Activated CD4-positive, CD25-positive, alpha-beta regulatory T cell treated with anti-CD3 and anti-CD28 coated beads, Interleukin-2, amount 50 U/mL, for 72 hours (primary cell): ENCODE measurements around the gene AOPEP.

Source experiments
- DNase-seq: peaks from one replicate; pipeline ENCODE4 v3.0.0; 2021

AOPEP gene

DNA sequence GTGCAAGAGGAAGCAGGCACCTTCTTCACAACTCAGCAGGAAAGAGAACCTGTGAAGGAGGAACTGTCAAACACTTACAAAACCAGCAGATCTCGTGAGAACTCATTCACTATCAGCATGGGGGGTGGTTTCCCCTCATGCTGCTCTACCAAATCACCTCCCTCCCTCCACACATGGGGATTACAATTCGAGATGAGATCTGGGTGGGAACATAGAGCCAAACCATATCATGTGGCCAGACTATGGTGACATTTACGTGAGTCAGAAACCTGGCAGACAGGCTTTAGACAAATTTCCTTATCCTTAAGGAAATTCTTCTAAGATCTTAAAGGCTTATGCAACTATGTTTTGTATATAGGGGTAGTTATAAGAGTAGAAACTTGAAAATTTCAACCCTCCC, 8.7 kb upstream of the AOPEP start:
- DNase-seq = no peak

GRCh38 chr9:94718936-94719335, 7.6 kb upstream of the AOPEP start:
- no peak for DNase-seq

GRCh38 chr9:94719878-94720277, 6.6 kb upstream of the AOPEP start:
- DNase-seq = no peak

- no peak for DNase-seq
Observed at GRCh38 chr9:94720846-94721549, 5.5 kb upstream of the AOPEP start.

GRCh38 chr9:94721754-94722153, 4.7 kb upstream of the AOPEP start:
- DNase-seq = no peak

DNA sequence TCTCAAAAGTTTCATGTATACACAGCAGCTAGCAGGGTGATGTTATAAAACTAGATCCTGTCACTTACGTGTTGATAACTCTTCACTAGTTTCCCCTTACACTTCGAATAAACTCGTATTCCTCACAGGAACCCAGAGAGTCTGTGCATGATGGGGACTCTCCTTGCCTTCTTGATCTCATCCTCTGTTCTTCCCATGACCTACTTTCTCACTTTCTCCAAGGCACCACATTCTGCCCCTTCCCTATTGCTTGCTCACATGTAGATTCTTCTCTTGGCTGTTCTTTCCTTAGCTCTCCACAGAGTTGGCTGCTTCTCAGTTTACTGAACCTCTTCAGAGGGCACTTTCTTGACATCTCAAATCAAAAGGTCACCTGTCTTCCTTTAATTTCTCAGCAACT, 1.2 kb upstream of the AOPEP start:
- no peak for DNase-seq

GRCh38 chr9:94728719-94729118, 2.2 kb downstream of the AOPEP start:
- no peak for DNase-seq

DNA sequence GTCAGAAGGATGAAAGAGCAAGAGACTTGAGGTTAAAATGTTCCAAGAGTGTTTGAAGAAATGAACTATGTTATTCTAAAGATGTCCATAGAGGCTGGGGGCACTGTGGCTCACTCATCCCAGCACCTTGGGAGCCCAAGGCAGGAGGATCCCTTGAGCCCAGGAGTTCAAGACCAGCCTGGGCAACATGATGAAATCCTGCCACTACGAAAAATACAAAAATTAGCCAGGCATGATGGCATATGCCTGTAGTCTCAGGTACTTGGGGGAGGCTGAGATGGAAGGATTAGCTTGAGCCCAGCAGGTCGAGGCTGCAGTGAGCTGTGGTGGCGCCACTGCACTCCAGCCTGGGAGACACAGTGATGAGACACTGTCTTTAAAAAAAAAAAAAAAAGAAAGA, 2.7 kb downstream of the AOPEP start:
- no peak for DNase-seq

- no peak for DNase-seq
Observed at GRCh38 chr9:94734054-94734754, 7.7 kb downstream of the AOPEP start.

DNA sequence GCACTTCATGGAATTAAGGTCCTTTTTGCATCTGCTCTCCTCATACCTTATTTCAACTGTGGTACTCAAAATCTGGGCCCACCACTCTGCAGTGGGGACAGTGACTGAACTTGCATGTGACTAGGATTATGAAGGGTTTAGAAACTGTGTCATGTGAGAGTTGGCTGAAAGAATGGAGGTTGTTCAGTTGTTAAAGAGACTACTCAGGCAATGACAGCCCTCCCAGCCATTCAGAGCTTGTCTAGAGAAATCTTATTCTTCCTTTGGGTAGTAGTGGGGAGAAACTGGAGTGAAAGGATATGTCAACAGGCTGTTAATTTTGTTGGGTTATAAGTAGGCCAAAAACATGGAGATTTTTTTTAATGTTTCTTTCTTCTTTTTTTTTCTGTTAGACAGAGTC, 10.3 kb downstream of the AOPEP start:
- no peak for DNase-seq

- no peak for DNase-seq
Observed at GRCh38 chr9:94740145-94740840, 13.8 kb downstream of the AOPEP start.

DNA sequence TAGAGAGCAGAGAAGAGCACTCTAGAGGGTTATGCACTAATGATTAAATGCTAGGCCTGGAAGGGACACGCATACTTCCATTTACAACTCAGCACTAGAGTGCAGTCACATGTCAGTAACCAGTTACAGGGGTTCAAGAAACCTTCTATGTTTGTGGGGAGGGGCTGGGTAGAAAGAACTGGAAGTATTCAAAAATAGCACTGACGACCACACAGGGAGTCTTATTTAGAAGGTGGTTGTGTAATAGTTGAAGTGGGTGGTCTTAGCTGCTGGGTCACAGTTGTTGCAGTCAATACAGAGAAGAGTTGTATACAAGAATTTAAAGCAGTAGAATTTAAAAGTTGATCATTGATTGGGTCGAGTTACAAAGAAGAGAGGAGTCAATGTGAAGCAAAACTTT, 15.4 kb downstream of the AOPEP start:
- no peak for DNase-seq

GRCh38 chr9:94743035-94743954, 16.8 kb downstream of the AOPEP start:
- DNase-seq = no peak

GRCh38 chr9:94745806-94746540, 19.5 kb downstream of the AOPEP start:
- DNase-seq = no peak

GRCh38 chr9:94746541-94747370, 20.3 kb downstream of the AOPEP start:
- DNase-seq = no peak

DNA sequence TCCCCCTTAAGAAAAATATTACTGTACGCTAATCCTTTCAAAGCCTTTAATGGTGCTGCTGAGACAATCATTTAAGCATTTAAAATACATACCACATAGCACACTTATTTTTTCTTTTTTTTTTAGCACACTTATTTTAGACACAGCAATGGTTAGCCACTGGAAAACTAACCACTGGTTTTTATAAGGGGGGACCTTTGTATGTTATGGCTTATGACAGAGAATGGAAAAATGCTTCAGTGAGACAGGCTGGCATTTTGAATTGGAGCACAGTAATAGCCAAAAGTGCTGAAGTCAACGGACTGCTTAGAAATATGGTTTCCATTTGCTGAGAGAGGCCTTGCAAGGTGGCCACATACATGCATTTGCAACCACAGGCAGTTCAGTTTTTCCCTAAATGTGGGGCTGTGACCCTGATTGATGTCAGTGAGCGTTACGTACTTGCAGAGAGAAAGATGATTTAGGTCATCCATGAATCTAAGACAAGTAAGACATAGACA, 28.5 kb downstream of the AOPEP start:
- DNase-seq = no peak

GRCh38 chr9:94757158-94757557, 30.7 kb downstream of the AOPEP start:
- DNase-seq = no peak

- DNase-seq = no peak
Observed at GRCh38 chr9:94758031-94758430, 31.5 kb downstream of the AOPEP start.

- no peak for DNase-seq
Observed at GRCh38 chr9:94758880-94759279, 32.4 kb downstream of the AOPEP start.

DNA sequence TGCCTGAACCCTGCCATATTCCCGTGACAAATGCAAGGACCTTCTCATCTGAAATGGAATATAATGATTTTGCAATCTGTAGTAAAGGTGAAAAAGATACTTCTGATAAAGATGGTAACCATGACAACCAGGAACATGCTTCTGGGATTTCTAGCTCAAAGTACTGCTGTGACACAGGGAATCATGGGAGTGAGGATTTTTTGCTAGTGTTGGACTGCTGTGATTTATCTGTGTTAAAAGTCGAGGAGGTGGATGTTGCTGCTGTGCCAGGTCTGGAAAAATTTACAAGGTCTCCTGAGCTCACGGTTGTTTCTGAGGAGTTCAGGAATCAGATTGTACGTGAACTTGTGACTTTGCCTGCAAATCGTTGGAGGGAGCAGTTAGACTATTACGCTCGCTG, 33.5 kb downstream of the AOPEP start:
- DNase-seq = no peak

GRCh38 chr9:94760660-94761059, 34.2 kb downstream of the AOPEP start:
- DNase-seq = no peak
